K562 (cell line): Measurements from ENCODE around the gene UGT1A6.

Source experiments
- CC2D1A ChIP-seq: fragments of 450-650 bp; IDR thresholded peaks from 2 replicates; pipeline ENCODE4 v1.6.1; 2017; ENCODE audit warnings: mild to moderate bottlenecking
- SIX5 ChIP-seq, 2 experiments: IDR thresholded peaks; 2 replicates each; pipeline ENCODE4 v1.6.1; 2011; ENCODE audit warnings: low read length in 2 of 2, borderline replicate concordance in 1 of 2, low read depth in 1 of 2, mild to moderate bottlenecking in 1 of 2, moderate library complexity in 1 of 2; ENCODE audit not compliant: insufficient read depth in 1 of 2
- TAF1 ChIP-seq: IDR thresholded peaks from 2 replicates; pipeline ENCODE4 v1.6.1; 2011; ENCODE audit warnings: mild to moderate bottlenecking, low read length, moderate library complexity; ENCODE audit not compliant: insufficient read depth, control insufficient read depth, severe bottlenecking; ENCODE audit errors: extremely low read depth
- TF ChIP-seq, protein P1 (sequence below): sonication (generic); formaldehyde crosslinking; IDR thresholded peaks from 2 replicates; pipeline ENCODE4 v1.8.0; 2022; ENCODE audit warnings: mild to moderate bottlenecking, low read depth, missing genetic modification reagents
- TF ChIP-seq, protein P2 (sequence below), 3 experiments: IDR thresholded peaks in 2 of 3; conservative IDR thresholded peaks in 1 of 3; 2 replicates each; pipeline ENCODE4 v1.5.1; 2011 to 2012; ENCODE audit warnings: low read length in 3 of 3, mild to moderate bottlenecking in 3 of 3, control low read depth in 2 of 3, improper control_type of control experiment in 1 of 3, inconsistent platforms in 1 of 3, low read depth in 1 of 3, mixed read lengths in 1 of 3, moderate library complexity in 1 of 3; ENCODE audit not compliant: insufficient read depth in 2 of 3
- TF ChIP-seq, protein P3 (sequence below): sonication (generic); formaldehyde crosslinking; IDR thresholded peaks from 2 replicates; pipeline ENCODE4 v1.9.0; 2022; ENCODE audit warnings: mild to moderate bottlenecking, missing genetic modification reagents

DNA sequence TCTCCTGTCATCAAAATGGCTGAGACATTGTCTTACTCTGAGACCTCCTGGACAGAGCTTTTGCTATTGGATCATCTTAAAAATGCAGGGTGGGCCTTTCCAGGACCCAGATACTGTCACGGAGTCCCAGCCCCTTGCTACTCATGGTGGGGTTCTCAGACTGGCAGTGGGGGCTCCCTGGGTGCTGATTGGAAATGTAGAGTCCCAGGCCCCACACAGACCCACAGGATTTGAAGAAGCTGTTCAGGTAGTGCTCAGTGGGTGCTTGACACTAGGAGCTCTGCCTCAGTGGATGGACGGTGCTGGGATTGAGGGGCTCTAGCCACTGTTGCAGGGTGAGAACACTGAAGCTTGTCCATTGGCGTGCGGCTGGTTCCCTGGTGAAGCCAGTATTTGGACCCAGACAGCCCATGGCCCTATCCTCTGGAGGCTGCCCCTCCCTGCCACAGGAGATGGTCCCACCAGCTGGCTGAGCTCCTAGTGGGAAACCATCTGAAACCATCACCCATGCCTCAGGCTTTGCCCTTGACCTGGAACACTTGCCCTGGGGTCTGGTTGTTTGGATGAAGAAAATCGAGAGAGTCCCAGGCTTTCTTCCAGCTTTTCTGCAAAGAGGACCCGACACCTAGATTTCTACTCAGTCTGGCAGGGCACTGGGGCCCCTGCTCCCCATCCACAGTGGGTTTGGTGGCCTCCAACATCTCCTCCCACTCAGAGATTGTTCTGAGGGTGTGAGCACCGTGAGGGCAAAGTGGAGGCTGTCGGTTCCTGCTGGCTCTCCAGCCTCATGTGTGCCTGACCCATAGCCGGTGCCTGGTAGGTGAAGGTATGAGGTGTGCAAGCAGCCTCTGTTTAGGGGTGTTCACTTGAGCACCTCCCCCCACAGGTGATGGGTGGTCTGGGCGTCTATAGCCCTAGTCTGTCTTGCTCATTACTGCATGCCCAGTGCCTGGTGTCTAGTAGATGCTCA is 115.6 kb downstream of the UGT1A6 start:
- TF ChIP-seq, protein P1, sequence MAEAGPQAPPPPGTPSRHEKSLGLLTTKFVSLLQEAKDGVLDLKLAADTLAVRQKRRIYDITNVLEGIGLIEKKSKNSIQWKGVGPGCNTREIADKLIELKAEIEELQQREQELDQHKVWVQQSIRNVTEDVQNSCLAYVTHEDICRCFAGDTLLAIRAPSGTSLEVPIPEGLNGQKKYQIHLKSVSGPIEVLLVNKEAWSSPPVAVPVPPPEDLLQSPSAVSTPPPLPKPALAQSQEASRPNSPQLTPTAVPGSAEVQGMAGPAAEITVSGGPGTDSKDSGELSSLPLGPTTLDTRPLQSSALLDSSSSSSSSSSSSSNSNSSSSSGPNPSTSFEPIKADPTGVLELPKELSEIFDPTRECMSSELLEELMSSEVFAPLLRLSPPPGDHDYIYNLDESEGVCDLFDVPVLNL, result no peak
- TF ChIP-seq, protein P2, sequence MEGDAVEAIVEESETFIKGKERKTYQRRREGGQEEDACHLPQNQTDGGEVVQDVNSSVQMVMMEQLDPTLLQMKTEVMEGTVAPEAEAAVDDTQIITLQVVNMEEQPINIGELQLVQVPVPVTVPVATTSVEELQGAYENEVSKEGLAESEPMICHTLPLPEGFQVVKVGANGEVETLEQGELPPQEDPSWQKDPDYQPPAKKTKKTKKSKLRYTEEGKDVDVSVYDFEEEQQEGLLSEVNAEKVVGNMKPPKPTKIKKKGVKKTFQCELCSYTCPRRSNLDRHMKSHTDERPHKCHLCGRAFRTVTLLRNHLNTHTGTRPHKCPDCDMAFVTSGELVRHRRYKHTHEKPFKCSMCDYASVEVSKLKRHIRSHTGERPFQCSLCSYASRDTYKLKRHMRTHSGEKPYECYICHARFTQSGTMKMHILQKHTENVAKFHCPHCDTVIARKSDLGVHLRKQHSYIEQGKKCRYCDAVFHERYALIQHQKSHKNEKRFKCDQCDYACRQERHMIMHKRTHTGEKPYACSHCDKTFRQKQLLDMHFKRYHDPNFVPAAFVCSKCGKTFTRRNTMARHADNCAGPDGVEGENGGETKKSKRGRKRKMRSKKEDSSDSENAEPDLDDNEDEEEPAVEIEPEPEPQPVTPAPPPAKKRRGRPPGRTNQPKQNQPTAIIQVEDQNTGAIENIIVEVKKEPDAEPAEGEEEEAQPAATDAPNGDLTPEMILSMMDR (IDR thresholded peaks at IDR 0.05 in 2 of 3, conservative IDR thresholded peaks at IDR 0.05 in 1 of 3; ENCODE audit: insufficient read depth in 2 of 3, low read depth in 1 of 3, low read length in 3 of 3), result no peak
- TF ChIP-seq, protein P3, sequence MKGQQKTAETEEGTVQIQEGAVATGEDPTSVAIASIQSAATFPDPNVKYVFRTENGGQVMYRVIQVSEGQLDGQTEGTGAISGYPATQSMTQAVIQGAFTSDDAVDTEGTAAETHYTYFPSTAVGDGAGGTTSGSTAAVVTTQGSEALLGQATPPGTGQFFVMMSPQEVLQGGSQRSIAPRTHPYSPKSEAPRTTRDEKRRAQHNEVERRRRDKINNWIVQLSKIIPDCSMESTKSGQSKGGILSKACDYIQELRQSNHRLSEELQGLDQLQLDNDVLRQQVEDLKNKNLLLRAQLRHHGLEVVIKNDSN (CRISPR knock-in tag), result no peak
- TF ChIP-seq SIX5 (IDR thresholded peaks at IDR 0.05; ENCODE audit: borderline replicate concordance in 1 of 2, insufficient read depth in 1 of 2, low read depth in 1 of 2, low read length in 2 of 2) (no peak), TAF1 (no peak), CC2D1A (no peak)
